ENCODE results near the gene GID8.

The GID8 gene

DNA sequence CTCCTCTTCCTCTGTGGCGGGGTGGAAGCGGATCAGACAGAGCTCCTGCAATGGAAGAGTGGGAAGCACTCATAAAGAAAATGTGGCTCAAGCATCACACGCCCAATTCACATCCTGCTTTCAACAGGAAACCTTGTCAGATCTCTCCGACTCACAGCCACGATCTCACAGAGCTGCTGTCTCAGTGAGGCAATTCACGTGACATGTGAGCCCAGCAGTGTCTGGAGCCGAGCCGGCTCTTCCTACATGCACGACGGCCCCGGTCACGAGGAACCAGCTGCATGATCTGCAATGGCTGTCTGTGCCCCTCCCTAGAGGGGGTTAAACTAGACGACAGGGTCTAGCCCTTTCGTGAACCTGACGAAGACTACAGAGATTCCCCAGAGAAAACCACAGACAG lies 46.8 kb upstream of the GID8 start:
- TF ChIP-seq, protein P1, sequence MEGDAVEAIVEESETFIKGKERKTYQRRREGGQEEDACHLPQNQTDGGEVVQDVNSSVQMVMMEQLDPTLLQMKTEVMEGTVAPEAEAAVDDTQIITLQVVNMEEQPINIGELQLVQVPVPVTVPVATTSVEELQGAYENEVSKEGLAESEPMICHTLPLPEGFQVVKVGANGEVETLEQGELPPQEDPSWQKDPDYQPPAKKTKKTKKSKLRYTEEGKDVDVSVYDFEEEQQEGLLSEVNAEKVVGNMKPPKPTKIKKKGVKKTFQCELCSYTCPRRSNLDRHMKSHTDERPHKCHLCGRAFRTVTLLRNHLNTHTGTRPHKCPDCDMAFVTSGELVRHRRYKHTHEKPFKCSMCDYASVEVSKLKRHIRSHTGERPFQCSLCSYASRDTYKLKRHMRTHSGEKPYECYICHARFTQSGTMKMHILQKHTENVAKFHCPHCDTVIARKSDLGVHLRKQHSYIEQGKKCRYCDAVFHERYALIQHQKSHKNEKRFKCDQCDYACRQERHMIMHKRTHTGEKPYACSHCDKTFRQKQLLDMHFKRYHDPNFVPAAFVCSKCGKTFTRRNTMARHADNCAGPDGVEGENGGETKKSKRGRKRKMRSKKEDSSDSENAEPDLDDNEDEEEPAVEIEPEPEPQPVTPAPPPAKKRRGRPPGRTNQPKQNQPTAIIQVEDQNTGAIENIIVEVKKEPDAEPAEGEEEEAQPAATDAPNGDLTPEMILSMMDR (conservative IDR thresholded peaks at IDR 0.05; ENCODE audit: control insufficient read depth, insufficient read depth, low read depth, low read length), result no peak
- DNase-seq (ENCODE audit: low read depth), result no peak
- H3K4me3 ChIP-seq (ENCODE audit: control insufficient read depth, low read depth, low read length), result no peak overlapping the region

DNA sequence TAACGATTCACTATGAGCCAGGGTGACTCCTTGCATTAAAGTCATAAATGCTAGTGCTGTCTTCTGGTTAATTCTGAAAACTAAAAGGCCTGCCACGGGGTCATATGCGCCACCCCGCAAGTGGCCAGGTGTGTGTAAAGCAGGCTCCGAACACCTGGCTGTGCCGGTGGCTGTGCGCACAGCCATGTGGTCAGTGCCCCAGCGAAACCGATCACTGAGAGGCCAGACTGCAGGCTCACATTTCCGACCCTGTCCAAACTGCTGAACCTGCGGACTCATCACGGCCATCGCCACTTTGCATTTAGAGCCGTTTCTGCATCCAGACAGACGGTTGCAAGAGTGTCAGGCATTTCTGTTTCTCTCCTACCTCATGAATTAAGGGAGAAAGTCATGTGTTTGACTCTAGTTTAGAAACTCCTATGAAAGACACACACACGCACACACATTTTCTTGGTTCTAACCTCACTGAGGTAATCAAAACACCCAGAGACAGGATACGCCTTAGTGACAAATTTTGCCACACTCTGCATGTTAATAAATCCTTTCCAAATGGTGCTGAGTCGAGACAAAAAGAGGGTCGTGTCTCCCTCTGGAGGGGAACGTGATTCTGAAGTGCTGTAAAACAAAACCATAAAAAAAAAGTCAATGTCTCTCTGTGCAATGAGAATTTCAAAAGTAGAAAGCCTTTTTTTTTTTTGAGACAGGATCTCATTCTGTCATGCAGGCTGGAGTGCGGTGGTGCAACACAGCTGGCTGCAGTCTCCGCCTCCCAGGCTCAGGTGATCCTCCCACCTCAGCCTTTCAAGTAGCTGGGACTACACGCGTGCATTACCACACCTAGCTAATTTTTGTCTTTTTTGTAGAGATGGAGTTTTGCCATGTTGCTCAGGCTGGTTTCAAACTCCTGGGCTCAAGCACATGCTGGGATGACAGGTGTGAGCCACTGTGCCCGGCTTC lies 45.3 kb upstream of the GID8 start:
- TF ChIP-seq, protein P1 (conservative IDR thresholded peaks at IDR 0.05; ENCODE audit: control insufficient read depth, insufficient read depth, low read depth, low read length), result no peak
- H3K4me3 ChIP-seq (ENCODE audit: control insufficient read depth, low read depth, low read length), result no peak overlapping the region
- no peak for DNase-seq (ENCODE audit: low read depth)

DNA sequence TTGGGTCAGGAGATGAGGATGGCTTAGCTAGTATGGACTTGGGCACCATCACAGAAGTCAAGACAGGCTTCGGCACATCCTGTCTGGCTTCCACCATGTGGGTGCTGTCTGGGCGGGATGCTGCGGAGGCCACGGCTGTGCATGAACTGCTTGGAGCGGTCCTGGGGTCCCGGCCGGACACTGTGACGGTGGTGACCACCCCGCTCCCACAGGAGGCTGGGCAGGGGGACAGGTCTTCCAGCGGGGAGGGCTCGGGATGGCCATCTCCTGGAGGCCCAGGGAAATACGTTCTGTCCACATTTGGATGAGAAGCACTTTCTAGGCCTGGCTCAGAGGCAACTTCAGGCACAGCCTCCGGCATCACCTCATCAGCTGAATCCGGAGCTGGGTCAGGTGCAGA lies 44.2 kb upstream of the GID8 start:
- DNase-seq (ENCODE audit: low read depth), result no peak
- H3K4me3 ChIP-seq (ENCODE audit: control insufficient read depth, low read depth, low read length), result no peak overlapping the region
- TF ChIP-seq, protein P1 (conservative IDR thresholded peaks at IDR 0.05; ENCODE audit: control insufficient read depth, insufficient read depth, low read depth, low read length), result peak; percentile 7

DNA sequence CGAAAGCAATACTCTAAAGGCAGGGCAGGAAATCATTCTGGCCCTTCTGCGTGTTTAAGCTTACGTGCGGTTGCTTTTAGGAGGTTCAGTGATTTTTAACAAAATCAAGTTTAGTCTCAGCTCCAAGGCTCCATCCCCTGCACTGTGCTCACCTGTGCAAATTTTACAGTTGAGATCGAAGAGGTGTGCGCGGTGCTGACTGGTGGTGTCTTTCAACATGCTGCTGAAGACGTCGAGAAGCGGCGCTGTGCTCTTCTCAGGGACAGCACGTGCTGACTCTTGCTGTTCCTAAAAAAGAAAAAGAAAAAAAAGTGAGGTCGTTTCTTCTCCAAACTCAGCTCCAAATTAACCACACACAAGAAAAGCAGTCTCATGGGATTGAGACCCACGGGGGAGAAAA lies 43.7 kb upstream of the GID8 start:
- no peak overlapping the region for H3K4me3 ChIP-seq (ENCODE audit: control insufficient read depth, low read depth, low read length)
- TF ChIP-seq, protein P1 (conservative IDR thresholded peaks at IDR 0.05; ENCODE audit: control insufficient read depth, insufficient read depth, low read depth, low read length), result no peak
- no peak for DNase-seq (ENCODE audit: low read depth)

DNA sequence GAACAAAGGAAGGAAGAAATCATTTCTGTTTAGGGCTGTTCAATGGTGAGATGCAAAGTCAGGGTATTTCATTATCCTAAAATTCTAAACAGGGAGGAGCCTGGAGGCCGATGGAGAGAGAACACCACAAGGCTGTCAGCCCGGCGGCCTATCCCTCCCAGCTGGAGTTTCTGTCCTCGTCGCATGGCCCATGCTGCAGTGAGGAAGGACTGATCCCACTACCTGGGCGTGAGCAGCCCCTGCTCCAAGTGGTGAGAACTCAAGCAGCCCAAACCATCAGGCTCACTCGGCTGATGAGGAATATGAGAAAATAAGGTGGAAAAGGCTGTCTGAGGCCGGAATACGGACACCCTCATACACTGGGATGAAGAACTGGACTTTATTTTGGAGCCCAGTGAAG lies 42.4 kb upstream of the GID8 start:
- TF ChIP-seq, protein P1 (conservative IDR thresholded peaks at IDR 0.05; ENCODE audit: control insufficient read depth, insufficient read depth, low read depth, low read length), result no peak
- DNase-seq (ENCODE audit: low read depth), result no peak
- H3K4me3 ChIP-seq (ENCODE audit: control insufficient read depth, low read depth, low read length), result no peak overlapping the region

DNA sequence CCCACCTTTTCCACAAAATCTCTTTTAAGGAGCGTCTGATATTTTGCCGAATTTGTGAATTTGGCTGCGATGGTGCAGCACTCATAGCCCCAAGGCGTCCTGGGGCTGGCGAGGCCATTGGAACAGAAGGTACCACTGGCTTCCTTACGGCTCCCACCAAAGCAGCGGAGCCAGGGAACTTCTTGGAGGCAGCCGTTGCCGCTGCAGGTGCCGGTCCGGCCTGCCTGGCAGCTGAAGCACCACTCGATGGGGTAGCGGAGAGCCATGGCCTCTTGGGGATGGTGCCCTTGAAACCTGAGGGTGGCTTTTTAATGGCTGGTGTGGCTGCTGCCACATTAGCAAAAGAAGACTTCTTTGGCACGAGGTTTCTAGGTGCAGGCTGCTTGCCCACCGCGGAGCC lies 41.4 kb upstream of the GID8 start:
- H3K4me3 ChIP-seq (ENCODE audit: control insufficient read depth, low read depth, low read length), result no peak overlapping the region
- TF ChIP-seq, protein P1 (conservative IDR thresholded peaks at IDR 0.05; ENCODE audit: control insufficient read depth, insufficient read depth, low read depth, low read length), result no peak
- DNase-seq (ENCODE audit: low read depth), result no peak
